ENCODE results near the gene FTO.

Gene FTO

GRCh38 chr16:54201200-54201599, 497.2 kb downstream of the FTO start:
- Histone ChIP-seq H3K4me1 (ENCODE audit: insufficient read depth, low read length) (no peaks in the 10 kb centered on the region), H3K9me3 (ENCODE audit: control insufficient read depth, insufficient read depth, low read length) (no peaks in the 10 kb centered on the region), H3K36me3 (ENCODE audit: insufficient read depth, low read length) (no peaks in the 10 kb centered on the region), H3K9ac (ENCODE audit: low read depth, low read length) (no peak overlapping the region)
